Fibroblast of lung (primary cell): ENCODE measurements around the gene NMUR1. TPM values are rescaled to one million over a fixed set of nuclear protein-coding genes. Genes with fewer than 3 reads are reported as not detected.
A peak's percentile ranks its signal among the peaks of the same experiment; 100 is the strongest.

Experiments used
- DNase-seq, 2 donors: peaks; one replicate each; pipeline versions ENCODE4 v3.0.0 to v3.0.0-alpha.2; 2010; ENCODE audit warnings: low read depth in 2 of 2
- H2AFZ ChIP-seq: 2 replicates; pipeline ENCODE4 v1.5.1; 2012; ENCODE audit warnings: low read length, control low read depth, inconsistent platforms
- H3K27ac ChIP-seq: 2 replicates; pipeline ENCODE4 v1.5.1; 2011; ENCODE audit warnings: low read length, control low read depth; ENCODE audit not compliant: insufficient read depth
- H3K27me3 ChIP-seq: 2 replicates; pipeline ENCODE4 v1.5.1; 2011; ENCODE audit warnings: mild to moderate bottlenecking, low read length; ENCODE audit not compliant: control insufficient read depth, insufficient read depth
- H3K36me3 ChIP-seq: 2 replicates; pipeline ENCODE4 v1.5.1; 2011; ENCODE audit warnings: low read length; ENCODE audit not compliant: control insufficient read depth, insufficient read depth
- H3K4me1 ChIP-seq: 2 replicates; pipeline ENCODE4 v1.5.1; 2011; ENCODE audit warnings: low read length; ENCODE audit not compliant: control insufficient read depth, insufficient read depth; ENCODE audit errors: extremely low read depth
- H3K4me2 ChIP-seq: 2 replicates; pipeline ENCODE4 v1.5.1; 2011; ENCODE audit warnings: low read length, control low read depth; ENCODE audit not compliant: insufficient read depth; ENCODE audit errors: extremely low read depth
- H3K4me3 ChIP-seq, 4 experiments: fragments of 200-600 bp in 1 of 4; sonication (generic) in 1 of 4; replicated peaks in 1 of 4; 2 replicates each; pipeline ENCODE4 v1.5.1; 2011 to 2016; ENCODE audit warnings: low read length in 4 of 4, low read depth in 3 of 4, mild to moderate bottlenecking in 3 of 4, control low read depth in 2 of 4, inconsistent platforms in 1 of 4, mixed read lengths in 1 of 4; ENCODE audit not compliant: insufficient read depth in 1 of 4; ENCODE audit errors: control extremely low read depth in 1 of 4
- H3K79me2 ChIP-seq: 2 replicates; pipeline ENCODE4 v1.5.1; 2012; ENCODE audit warnings: mild to moderate bottlenecking, low read length, inconsistent platforms; ENCODE audit not compliant: control insufficient read depth, insufficient read depth
- H3K9ac ChIP-seq: 2 replicates; pipeline ENCODE4 v1.5.1; 2011; ENCODE audit warnings: mild to moderate bottlenecking, low read length, control low read depth; ENCODE audit not compliant: insufficient read depth
- H3K9me3 ChIP-seq: 2 replicates; pipeline ENCODE4 v1.5.1; 2012; ENCODE audit warnings: low read depth, low read length; ENCODE audit not compliant: control insufficient read depth, insufficient read depth
- H4K20me1 ChIP-seq: 2 replicates; pipeline ENCODE4 v1.5.1; 2011; ENCODE audit warnings: low read length; ENCODE audit not compliant: control insufficient read depth, insufficient read depth; ENCODE audit errors: extremely low read depth
- CTCF ChIP-seq, 2 donors: IDR thresholded peaks in 1 of 2; conservative IDR thresholded peaks in 1 of 2; 1 replicate in 1 of 2; 2 replicates in 1 of 2; pipeline ENCODE4 v1.5.1; 2011 to 2012; ENCODE audit warnings: low read length in 2 of 2, control low read depth in 1 of 2, inconsistent platforms in 1 of 2, low read depth in 1 of 2, mild to moderate bottlenecking in 1 of 2
- EZH2 ChIP-seq: IDR thresholded peaks from 2 replicates; pipeline ENCODE4 v1.5.1; 2012; ENCODE audit warnings: low read length, control low read depth, mild to moderate bottlenecking; ENCODE audit errors: missing control alignments
- polyA plus RNA-seq, 2 donors: library from polyadenylated mRNA; depleted of rRNA in 1 of 2; stranded (reverse) in 1 of 2; unstranded in 1 of 2; fragments of >200 nt; gene quantifications; 2 replicates each; pipeline ENCODE4 v1.2.1, GENCODE V29; 2011 to 2012; ENCODE audit warnings: missing spikeins in 1 of 2
- total RNA-seq: library from RNA; depleted of rRNA; stranded (reverse); fragments of >200 nt; gene quantifications from 2 replicates; pipeline ENCODE4 v1.2.1, GENCODE V29; 2014

NMUR1 gene
- total and polyA plus RNA-seq, 2 donors (not counting 1 experiment from before 2014, with no cell fraction given), result 0.01 to 0.50 TPM

- Histone ChIP-seq H3K4me3 (no peak overlapping the region), H3K9ac (no peak overlapping the region), H3K27ac (no peak overlapping the region), H3K4me1 (no peaks in the 10 kb centered on the region), H3K4me2 (no peak overlapping the region), H3K79me2 (no peaks in the 10 kb centered on the region), H3K9me3 (no peaks in the 10 kb centered on the region), H2AFZ (no peak overlapping the region), H3K27me3 (peaks cover 10% of the 10 kb centered on the region), H4K20me1 (no peaks in the 10 kb centered on the region), H3K36me3 (no peaks in the 10 kb centered on the region)
- no peak for TF ChIP-seq CTCF (conservative IDR thresholded peaks at IDR 0.05 in 1 of 2, IDR thresholded peaks at IDR 0.05 in 1 of 2; ENCODE audit: low read depth in 1 of 2, low read length in 2 of 2)
- no peak for TF ChIP-seq EZH2
- DNase-seq, result no peak
These were observed 5.6 kb downstream of the NMUR1 start for GRCh38 chr2:231524477-231525247.

GRCh38 chr2:231523451-231524285, 6.6 kb downstream of the NMUR1 start:
- Histone ChIP-seq H3K4me1 (no peaks in the 10 kb centered on the region), H3K79me2 (no peaks in the 10 kb centered on the region), H4K20me1 (no peaks in the 10 kb centered on the region), H3K4me3 (no peak overlapping the region), H3K27me3 (peaks cover 7% of the 10 kb centered on the region), H3K27ac (no peak overlapping the region), H3K9ac (no peak overlapping the region), H3K9me3 (no peaks in the 10 kb centered on the region), H3K36me3 (no peaks in the 10 kb centered on the region), H2AFZ (no peak overlapping the region), H3K4me2 (no peak overlapping the region)
- no peak for TF ChIP-seq EZH2
- TF ChIP-seq CTCF (conservative IDR thresholded peaks at IDR 0.05 in 1 of 2, IDR thresholded peaks at IDR 0.05 in 1 of 2; ENCODE audit: low read depth in 1 of 2, low read length in 2 of 2), result no peak
- no peak for DNase-seq

- Histone ChIP-seq H3K79me2 (no peaks in the 10 kb centered on the region), H3K27ac (peak overlapping the region; percentile 28), H3K27me3 (peaks cover 7% of the 10 kb centered on the region), H3K9ac (no peak overlapping the region), H3K9me3 (no peaks in the 10 kb centered on the region), H3K4me3 (no peak overlapping the region), H2AFZ (no peak overlapping the region), H3K36me3 (no peaks in the 10 kb centered on the region), H3K4me2 (peak overlapping the region; percentile 15), H3K4me1 (no peaks in the 10 kb centered on the region), H4K20me1 (no peaks in the 10 kb centered on the region)
- no peak for TF ChIP-seq CTCF (conservative IDR thresholded peaks at IDR 0.05 in 1 of 2, IDR thresholded peaks at IDR 0.05 in 1 of 2; ENCODE audit: low read depth in 1 of 2, low read length in 2 of 2)
- DNase-seq, result peak; percentile 35 to 67
These were observed 7.6 kb downstream of the NMUR1 start for GRCh38 chr2:231522418-231523180.
